GM12872 (cell line): ENCODE data around the gene MSANTD3.

Source experiments
- CTCF ChIP-seq: IDR thresholded peaks from 3 replicates; pipeline ENCODE4 v1.5.1; 2011; ENCODE audit warnings: low read depth, mild to moderate bottlenecking, low read length, moderate library complexity; ENCODE audit not compliant: insufficient read depth

The MSANTD3 gene

GRCh38 chr9:100426530-100427365 lies at the start of gene MSANTD3:
Gene MSANTD3 (plus strand): TSS chr9:100427143. CDS start chr9:100441939, 14,796 bp downstream.
- no peak for TF ChIP-seq CTCF

GRCh38 chr9:100379862-100380261 lies 47.1 kb upstream of the MSANTD3 start:
- TF ChIP-seq CTCF = no peak

- TF ChIP-seq CTCF = no peak
Measured at GRCh38 chr9:100394032-100394695, 32.8 kb upstream of the MSANTD3 start.

GRCh38 chr9:100394816-100395215 lies 32.1 kb upstream of the MSANTD3 start:
- no peak for TF ChIP-seq CTCF

GRCh38 chr9:100396769-100397168 lies 30.2 kb upstream of the MSANTD3 start:
- TF ChIP-seq CTCF = no peak

- TF ChIP-seq CTCF = no peak
Measured at GRCh38 chr9:100397529-100398266, 29.2 kb upstream of the MSANTD3 start.

GRCh38 chr9:100401042-100401441 lies 25.9 kb upstream of the MSANTD3 start:
- TF ChIP-seq CTCF = no peak
